NB4 (cell line): ENCODE data around the gene AREL1.

Experiments
- DNase-seq: peaks from one replicate; pipeline ENCODE4 v3.0.0; 2010; ENCODE audit warnings: low read depth
- H3K4me3 ChIP-seq: one replicate; pipeline ENCODE4 v1.5.1; 2011; ENCODE audit warnings: mild to moderate bottlenecking, low read depth, low read length, moderate library complexity
- MYC ChIP-seq: IDR thresholded peaks from 2 replicates; pipeline ENCODE4 v1.6.1; 2011; ENCODE audit warnings: low read depth, low read length
- POLR2A ChIP-seq: IDR thresholded peaks from 2 replicates; pipeline ENCODE4 v1.6.1; 2011; ENCODE audit warnings: mild to moderate bottlenecking; ENCODE audit not compliant: insufficient read length; ENCODE audit errors: extremely low read depth
- TF ChIP-seq, protein P1 (sequence below): IDR thresholded peaks from one replicate; pipeline ENCODE4 v1.5.1; 2012; ENCODE audit warnings: low read depth, low read length
- TF ChIP-seq, protein P2 (sequence below): IDR thresholded peaks from 2 replicates; pipeline ENCODE4 v1.6.1; 2011; ENCODE audit warnings: low read depth, low read length

Gene AREL1

DNA sequence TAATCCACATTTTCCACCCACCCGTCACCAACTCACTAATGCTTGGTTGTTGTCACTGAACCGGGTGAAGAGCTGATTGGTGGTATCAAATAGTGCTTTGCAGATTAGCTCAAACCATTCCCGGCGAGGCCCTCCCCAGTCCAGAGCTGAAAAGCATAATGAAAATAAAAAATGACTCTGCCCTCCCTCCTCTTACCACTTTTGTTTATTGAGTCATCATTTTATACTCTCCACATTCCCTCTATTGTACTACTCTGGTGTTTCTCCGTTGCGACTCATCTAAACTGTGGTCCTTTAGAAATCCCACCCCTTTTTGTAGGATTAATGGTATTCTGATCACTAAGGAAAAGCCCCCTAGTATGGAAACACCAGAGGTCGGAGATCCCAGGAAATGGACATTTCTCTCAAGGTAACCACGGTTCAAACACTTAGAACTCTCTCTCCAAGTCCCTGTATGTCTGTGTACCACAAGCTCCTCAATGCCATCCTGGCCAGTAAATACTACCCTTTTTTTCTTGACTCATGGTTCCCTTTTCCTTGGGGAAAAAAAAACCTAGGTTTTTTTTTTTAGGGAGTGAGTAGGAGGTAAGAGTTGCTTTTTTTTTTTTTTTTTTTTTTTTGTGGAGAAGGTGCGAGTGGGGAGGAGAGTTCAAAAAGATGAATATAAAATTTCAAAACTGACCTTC is 42.0 kb downstream of the AREL1 start:
- H3K4me3 ChIP-seq: no peak overlapping the region
- DNase-seq: no peak
- TF ChIP-seq, protein P1, sequence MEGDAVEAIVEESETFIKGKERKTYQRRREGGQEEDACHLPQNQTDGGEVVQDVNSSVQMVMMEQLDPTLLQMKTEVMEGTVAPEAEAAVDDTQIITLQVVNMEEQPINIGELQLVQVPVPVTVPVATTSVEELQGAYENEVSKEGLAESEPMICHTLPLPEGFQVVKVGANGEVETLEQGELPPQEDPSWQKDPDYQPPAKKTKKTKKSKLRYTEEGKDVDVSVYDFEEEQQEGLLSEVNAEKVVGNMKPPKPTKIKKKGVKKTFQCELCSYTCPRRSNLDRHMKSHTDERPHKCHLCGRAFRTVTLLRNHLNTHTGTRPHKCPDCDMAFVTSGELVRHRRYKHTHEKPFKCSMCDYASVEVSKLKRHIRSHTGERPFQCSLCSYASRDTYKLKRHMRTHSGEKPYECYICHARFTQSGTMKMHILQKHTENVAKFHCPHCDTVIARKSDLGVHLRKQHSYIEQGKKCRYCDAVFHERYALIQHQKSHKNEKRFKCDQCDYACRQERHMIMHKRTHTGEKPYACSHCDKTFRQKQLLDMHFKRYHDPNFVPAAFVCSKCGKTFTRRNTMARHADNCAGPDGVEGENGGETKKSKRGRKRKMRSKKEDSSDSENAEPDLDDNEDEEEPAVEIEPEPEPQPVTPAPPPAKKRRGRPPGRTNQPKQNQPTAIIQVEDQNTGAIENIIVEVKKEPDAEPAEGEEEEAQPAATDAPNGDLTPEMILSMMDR: no peak
- no peak for TF ChIP-seq MYC
- no peak for TF ChIP-seq POLR2A
- TF ChIP-seq, protein P2, sequence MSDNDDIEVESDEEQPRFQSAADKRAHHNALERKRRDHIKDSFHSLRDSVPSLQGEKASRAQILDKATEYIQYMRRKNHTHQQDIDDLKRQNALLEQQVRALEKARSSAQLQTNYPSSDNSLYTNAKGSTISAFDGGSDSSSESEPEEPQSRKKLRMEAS: no peak

DNA sequence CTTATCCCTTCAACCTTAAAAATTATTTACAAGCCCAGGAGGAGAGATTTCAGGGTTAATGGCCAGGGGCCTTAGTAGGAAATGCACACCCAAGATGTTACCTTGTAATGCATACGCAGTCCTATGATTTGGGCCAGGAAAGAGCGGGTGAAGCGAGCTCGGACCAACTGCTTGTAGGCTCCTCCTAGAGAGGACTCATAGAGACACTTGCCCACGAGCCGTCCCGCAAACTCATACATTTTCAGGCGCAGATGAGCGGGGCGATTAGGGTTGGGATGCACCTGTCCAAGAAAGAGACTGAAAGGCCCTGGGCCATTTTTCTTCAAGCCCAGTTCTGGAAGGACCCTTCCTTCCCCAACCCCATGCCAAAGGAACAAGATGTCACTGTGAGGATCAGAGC is 43.0 kb downstream of the AREL1 start:
- no peak overlapping the region for H3K4me3 ChIP-seq
- TF ChIP-seq, protein P2: no peak
- no peak for TF ChIP-seq MYC
- TF ChIP-seq POLR2A: no peak
- TF ChIP-seq, protein P1: no peak
- DNase-seq: no peak

DNA sequence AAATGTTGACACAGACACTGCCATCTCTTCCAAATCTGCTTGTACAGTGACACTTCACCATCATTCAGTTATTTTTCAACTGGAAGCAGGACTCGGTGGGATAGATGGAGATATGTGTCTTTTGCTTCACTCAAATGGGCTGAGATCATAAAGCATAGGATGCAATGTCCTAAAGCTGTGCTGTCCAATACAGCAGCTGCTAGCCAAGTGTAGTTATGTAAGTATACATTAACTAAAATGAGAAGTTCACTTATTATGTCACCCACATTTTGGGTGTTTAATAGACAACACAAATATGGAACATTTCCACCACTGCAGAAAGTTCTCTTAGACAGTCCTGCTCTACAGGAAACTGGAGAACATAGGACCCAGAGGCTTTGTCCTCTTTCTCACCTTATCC is 43.6 kb downstream of the AREL1 start:
- no peak for DNase-seq
- H3K4me3 ChIP-seq: no peak overlapping the region
- TF ChIP-seq, protein P1: no peak
- TF ChIP-seq POLR2A: no peak
- TF ChIP-seq, protein P2: no peak
- TF ChIP-seq MYC: no peak

DNA sequence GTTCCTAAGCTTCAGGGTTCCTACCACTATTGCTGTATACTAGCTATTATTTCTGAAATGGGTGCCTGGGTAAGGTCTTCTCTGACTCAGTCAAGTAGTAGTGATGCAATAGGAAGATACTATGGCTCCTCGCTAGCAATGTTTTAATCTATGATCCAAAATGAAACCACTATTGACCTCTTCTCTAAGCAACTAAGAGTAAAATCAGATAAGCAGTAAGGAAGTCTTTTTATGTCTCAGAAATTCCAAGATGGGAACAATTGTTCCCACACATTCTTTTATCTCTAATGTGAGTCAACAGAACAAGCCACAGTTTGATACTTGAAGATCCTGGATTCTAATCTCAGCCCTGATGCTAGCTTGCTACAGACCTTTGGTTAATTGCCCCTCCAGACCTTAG is 45.1 kb downstream of the AREL1 start:
- TF ChIP-seq POLR2A: no peak
- no peak for TF ChIP-seq MYC
- no peak for DNase-seq

DNA sequence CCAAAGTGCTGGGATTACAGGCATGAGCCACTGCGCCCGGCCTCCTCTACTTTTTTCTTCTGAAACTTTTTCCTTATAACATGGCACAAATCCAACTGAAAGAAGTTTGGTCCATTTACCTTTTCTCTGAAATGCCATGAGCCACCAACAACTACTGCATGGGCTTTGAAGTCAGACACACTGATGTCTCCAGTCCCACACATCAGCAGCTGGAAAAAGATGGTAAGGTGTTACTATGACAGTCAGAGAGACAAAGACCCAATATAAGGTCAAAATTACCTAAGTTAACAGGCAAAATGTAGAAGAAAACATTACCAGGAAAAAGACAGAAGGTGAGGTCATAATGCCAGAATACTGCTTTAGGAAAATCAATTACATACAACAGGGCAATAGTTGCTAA is 48.2 kb downstream of the AREL1 start:
- DNase-seq: no peak
- TF ChIP-seq MYC (no peak), POLR2A (no peak)
- TF ChIP-seq, protein P1: no peak
- TF ChIP-seq, protein P2: no peak
- no peak overlapping the region for H3K4me3 ChIP-seq

More for the DNA sequence above, 45.1 kb downstream of the AREL1 start:
- H3K4me3 ChIP-seq: no peak overlapping the region

DNA sequence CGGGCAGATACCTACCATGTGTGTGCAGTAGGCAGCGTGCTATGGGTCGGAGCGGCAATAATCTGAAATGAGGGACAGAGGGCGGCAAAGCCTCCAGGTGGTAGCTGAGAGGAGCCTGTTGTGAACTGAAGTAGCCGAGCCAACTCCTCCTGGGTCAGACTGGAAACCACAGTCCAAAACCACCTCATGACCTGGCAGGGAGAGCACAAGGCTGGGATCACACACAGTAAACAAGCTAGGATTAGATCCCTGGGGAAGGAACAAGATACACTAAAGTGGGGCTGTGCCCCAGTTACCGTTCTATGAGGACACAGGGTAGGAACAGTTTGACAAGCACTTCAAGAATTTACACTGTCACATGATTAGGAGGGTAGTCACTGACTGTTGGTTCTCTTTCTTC is 49.0 kb downstream of the AREL1 start:
- no peak for DNase-seq
- no peak for TF ChIP-seq MYC
- no peak for TF ChIP-seq POLR2A
- no peak overlapping the region for H3K4me3 ChIP-seq
